ENCODE results near the gene CCDC88A.

Gene CCDC88A

DNA sequence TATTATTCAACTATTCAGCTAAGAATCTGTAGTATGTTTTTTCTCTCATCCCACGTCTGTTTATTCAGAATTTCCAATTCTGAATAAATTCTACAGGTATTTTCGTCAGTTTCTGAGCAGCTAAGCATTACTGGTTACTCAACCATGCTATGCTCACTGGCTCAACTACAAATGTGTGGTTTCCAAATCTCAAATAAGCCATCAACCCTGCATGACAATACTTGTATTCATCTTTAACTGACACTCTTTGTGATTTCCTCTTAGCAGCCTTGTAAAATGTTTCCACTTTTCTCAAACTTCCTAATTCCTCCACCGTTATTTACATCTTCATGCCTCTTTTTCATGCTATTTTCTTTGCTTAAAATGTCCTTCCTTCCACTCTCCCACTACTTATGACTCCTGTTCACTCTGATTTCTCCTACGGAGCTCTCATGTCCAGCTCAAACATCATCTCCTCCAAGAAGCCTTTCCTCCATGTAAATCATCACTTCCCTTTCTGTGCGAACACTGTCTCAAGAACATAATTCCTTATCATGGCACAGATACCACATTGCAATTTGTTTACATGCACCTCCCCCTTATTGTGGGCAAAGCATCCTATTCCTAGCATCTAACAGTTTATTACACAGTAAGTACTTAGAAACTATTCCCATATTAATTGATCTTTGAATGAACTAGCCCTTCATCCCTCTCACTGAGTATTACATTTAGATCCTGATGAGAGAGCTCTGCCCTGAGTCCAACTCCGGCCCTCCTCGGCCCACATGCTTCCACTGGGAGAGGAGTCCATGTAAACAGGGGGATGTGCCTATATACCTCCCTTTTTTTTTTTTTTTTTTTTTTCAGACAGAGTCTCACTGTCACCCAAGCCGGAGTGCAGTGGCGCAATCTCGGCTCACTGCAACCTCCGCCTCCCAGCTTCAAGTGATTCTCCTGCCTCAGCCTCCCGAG lies 10.5 kb downstream of the CCDC88A start:
- no peaks in the 10 kb centered on the region for H3K27me3 ChIP-seq (ENCODE audit: control insufficient read depth, insufficient read depth, low read length, poor library complexity, severe bottlenecking)
- no peak overlapping the region for H3K27ac ChIP-seq (ENCODE audit: insufficient read depth, low read depth, low read length, poor library complexity, severe bottlenecking)
- H3K36me3 ChIP-seq (ENCODE audit: control insufficient read depth, insufficient read depth, low read length) = no peaks in the 10 kb centered on the region

DNA sequence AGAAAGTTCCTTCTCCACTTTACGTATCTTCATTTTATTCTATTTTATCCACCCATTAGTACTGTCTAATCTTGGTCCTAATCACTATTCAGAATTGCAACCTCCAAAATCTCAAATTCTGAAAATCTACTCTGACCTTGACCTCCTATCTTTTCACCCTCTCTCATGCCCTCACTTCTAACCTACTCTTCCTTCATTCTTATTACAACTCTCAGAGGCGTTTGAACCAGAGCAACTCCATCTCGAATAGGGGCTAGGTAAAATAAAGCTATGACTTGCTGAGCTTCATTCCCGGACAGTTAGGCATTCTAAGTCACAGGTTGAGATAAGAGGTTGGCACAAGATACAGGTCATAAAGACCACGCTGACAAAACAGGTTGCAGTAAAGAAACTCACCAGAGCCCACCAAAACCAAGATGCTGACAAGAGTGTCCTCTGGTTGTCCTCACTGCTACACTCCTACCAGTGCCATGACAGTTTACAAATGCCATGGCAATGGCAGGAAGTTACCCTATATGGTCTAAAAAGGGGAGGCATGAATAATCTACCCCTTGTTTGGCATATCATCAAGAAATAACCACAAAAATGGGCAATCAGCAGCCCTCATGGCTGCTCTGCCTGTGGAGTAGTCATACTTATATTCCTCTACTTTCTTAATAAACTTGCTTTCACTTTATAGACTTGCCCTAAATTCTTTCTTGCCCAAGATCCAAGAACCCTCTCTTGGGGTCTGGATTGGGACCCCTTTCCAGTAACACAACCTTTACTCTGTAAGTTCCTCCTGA lies 11.4 kb downstream of the CCDC88A start:
- WGBS, 2 experiments = 83 to 88% methylated on average over 5 of the region's 5 CpGs
- Histone ChIP-seq H3K4me3 (ENCODE audit: insufficient read depth, low read depth, low read length) (no peak overlapping the region), H3K36me3 (ENCODE audit: control insufficient read depth, insufficient read depth, low read length) (no peaks in the 10 kb centered on the region), H3K4me1 (ENCODE audit: control insufficient read depth, insufficient read depth, low read length) (no peaks in the 10 kb centered on the region), H3K27ac (ENCODE audit: insufficient read depth, low read depth, low read length, poor library complexity, severe bottlenecking) (no peak overlapping the region), H3K9me3 (ENCODE audit: control insufficient read depth, low read length) (no peaks in the 10 kb centered on the region), H3K27me3 (ENCODE audit: control insufficient read depth, insufficient read depth, low read length, poor library complexity, severe bottlenecking) (no peaks in the 10 kb centered on the region)

More for the DNA sequence above, 10.5 kb downstream of the CCDC88A start:
- 80 to 83% methylated on average over 12 of the region's 12 CpGs for WGBS, 2 experiments
- Histone ChIP-seq H3K4me1 (ENCODE audit: control insufficient read depth, insufficient read depth, low read length) (no peaks in the 10 kb centered on the region), H3K9me3 (ENCODE audit: control insufficient read depth, low read length) (no peaks in the 10 kb centered on the region), H3K4me3 (ENCODE audit: insufficient read depth, low read depth, low read length) (no peak overlapping the region)

DNA sequence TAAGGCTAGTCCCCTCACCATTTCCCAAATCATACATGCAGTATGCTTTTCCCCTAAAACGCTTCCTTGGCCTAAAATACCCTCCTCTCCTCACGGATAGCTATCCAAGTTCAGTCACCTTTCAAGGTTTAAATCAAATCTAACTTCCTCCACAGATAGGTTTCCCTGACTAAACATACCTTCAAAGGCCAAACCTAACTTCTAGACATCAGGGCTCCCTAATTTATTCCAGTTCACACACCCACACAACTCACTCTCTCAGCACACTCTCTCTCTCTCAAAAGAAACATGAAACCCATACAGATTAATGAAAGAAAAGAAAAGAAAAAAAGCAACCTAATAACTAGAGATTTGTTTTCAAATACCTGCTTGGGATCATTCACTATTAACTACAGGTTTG lies 14.5 kb downstream of the CCDC88A start:
- H3K9me3 ChIP-seq (ENCODE audit: control insufficient read depth, low read length) = no peaks in the 10 kb centered on the region
- H3K4me3 ChIP-seq (ENCODE audit: insufficient read depth, low read depth, low read length) = no peak overlapping the region
- H3K4me1 ChIP-seq (ENCODE audit: control insufficient read depth, insufficient read depth, low read length) = no peaks in the 10 kb centered on the region
- 95 to 96% methylated on average over 2 of the region's 2 CpGs for WGBS, 2 experiments
- H3K27me3 ChIP-seq (ENCODE audit: control insufficient read depth, insufficient read depth, low read length, poor library complexity, severe bottlenecking) = no peaks in the 10 kb centered on the region
- no peak overlapping the region for H3K27ac ChIP-seq (ENCODE audit: insufficient read depth, low read depth, low read length, poor library complexity, severe bottlenecking)
- H3K36me3 ChIP-seq (ENCODE audit: control insufficient read depth, insufficient read depth, low read length) = no peaks in the 10 kb centered on the region

DNA sequence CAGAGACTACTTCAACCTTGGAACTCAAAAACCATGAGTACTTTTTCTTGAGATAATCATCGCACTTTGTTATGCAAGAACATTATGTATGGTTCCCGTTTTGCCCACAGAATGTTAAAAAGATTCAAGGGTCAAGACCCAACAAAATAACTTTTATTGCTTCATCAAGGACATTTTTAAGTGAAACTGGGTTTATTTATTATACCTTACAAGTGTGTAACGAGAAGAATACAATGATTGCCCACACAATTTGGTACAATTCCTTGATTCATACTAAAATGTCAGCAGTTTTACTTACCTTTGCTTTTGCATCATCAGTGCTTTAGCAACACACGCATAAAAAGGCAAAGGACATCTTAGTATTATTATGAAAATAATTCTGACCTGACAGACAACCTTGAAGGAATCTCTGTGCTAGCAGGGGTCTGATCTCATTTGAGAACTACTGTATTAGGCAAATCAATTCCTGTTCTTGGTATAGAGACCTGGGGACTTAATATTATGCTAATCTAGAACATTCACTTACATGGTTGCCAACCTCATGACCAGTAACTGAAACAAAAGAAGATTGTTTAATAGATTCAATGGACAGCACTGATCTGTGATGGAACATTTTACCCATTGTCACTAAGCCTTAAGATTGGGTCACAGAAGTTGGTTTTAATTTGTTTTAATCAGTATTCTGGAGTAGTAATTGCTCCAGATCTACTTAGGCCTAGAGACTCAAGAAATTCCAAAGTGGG lies 16.2 kb downstream of the CCDC88A start:
- Histone ChIP-seq H3K9me3 (ENCODE audit: control insufficient read depth, low read length) (no peaks in the 10 kb centered on the region), H3K27ac (ENCODE audit: insufficient read depth, low read depth, low read length, poor library complexity, severe bottlenecking) (no peak overlapping the region), H3K36me3 (ENCODE audit: control insufficient read depth, insufficient read depth, low read length) (no peaks in the 10 kb centered on the region), H3K4me1 (ENCODE audit: control insufficient read depth, insufficient read depth, low read length) (no peaks in the 10 kb centered on the region), H3K4me3 (ENCODE audit: insufficient read depth, low read depth, low read length) (no peak overlapping the region), H3K27me3 (ENCODE audit: control insufficient read depth, insufficient read depth, low read length, poor library complexity, severe bottlenecking) (no peaks in the 10 kb centered on the region)
- WGBS, 2 experiments = 92 to 96% methylated on average over 3 to 4 of the region's 4 CpGs

DNA sequence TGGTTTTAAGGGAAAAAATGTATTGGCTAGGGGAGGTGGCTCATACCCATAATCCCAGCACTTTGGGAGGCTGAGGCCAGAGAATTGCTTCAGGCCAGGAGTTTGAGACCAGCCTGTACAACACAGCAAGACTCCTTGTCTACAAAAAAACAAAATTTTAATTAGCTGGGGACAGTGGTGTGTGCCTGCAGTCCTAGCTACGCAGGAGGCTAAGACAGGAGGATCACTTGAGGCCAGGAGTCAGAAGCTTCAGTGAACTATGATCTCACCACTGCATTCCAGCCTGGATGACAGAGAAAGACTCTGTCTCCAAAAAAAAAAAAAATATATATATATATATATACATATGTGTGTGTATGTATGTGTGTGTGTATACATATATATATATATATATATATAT lies 18.5 kb downstream of the CCDC88A start:
- no peaks in the 10 kb centered on the region for H3K4me1 ChIP-seq (ENCODE audit: control insufficient read depth, insufficient read depth, low read length)
- no peaks in the 10 kb centered on the region for H3K27me3 ChIP-seq (ENCODE audit: control insufficient read depth, insufficient read depth, low read length, poor library complexity, severe bottlenecking)
- H3K27ac ChIP-seq (ENCODE audit: insufficient read depth, low read depth, low read length, poor library complexity, severe bottlenecking) = no peak overlapping the region
- no peaks in the 10 kb centered on the region for H3K36me3 ChIP-seq (ENCODE audit: control insufficient read depth, insufficient read depth, low read length)
- no peaks in the 10 kb centered on the region for H3K9me3 ChIP-seq (ENCODE audit: control insufficient read depth, low read length)
- WGBS, 2 experiments = 80 to 96% methylated on average over 1 of the region's 1 CpG
- no peak overlapping the region for H3K4me3 ChIP-seq (ENCODE audit: insufficient read depth, low read depth, low read length)

DNA sequence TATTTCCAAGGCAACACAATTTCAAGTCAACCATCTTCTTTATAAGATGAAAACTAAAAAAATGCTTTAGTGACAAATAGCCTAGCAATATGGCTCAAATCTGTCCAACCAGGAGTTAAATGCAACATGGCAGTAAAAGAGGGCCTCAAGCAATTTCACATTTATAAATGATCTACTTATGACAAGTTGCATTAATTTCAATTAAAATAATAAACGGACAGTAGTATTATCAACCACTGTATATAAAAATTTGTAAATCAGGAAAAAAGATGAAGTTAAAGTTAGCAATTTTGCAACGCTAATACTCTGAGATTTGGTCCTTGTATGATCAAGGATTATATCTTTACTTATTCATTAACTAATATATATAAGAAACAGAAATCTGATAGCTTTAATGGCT lies 19.3 kb downstream of the CCDC88A start:
- WGBS, 2 experiments = 100% methylated on average over 1 of the region's 2 CpGs; no CpG with 5 or more reads in 1 of the 2 experiments
- no peaks in the 10 kb centered on the region for H3K27me3 ChIP-seq (ENCODE audit: control insufficient read depth, insufficient read depth, low read length, poor library complexity, severe bottlenecking)
- no peak overlapping the region for H3K27ac ChIP-seq (ENCODE audit: insufficient read depth, low read depth, low read length, poor library complexity, severe bottlenecking)
- H3K4me3 ChIP-seq (ENCODE audit: insufficient read depth, low read depth, low read length) = no peak overlapping the region
- no peaks in the 10 kb centered on the region for H3K4me1 ChIP-seq (ENCODE audit: control insufficient read depth, insufficient read depth, low read length)
- no peaks in the 10 kb centered on the region for H3K9me3 ChIP-seq (ENCODE audit: control insufficient read depth, low read length)
- H3K36me3 ChIP-seq (ENCODE audit: control insufficient read depth, insufficient read depth, low read length) = no peaks in the 10 kb centered on the region

DNA sequence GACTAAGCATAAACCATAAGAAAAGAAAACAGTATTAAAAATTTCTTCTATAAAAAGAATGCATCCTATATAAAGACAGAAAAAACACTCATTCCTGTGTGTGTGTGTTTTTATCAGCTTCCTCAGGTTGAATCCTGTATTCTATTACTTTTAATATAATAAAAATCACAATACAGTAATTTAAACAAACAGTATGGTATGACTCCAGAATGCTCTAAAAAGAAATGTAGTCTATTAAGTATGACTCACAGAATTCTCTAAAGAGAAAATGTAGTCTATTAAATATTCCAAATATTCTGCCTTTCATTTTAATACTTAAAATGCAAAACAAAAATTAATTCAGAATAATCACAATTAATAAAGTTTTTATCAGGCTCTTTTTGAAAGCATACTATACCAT lies 19.8 kb downstream of the CCDC88A start:
- Histone ChIP-seq H3K27me3 (ENCODE audit: control insufficient read depth, insufficient read depth, low read length, poor library complexity, severe bottlenecking) (no peaks in the 10 kb centered on the region), H3K4me1 (ENCODE audit: control insufficient read depth, insufficient read depth, low read length) (no peaks in the 10 kb centered on the region), H3K4me3 (ENCODE audit: insufficient read depth, low read depth, low read length) (no peak overlapping the region), H3K9me3 (ENCODE audit: control insufficient read depth, low read length) (no peaks in the 10 kb centered on the region), H3K27ac (ENCODE audit: insufficient read depth, low read depth, low read length, poor library complexity, severe bottlenecking) (no peak overlapping the region), H3K36me3 (ENCODE audit: control insufficient read depth, insufficient read depth, low read length) (no peaks in the 10 kb centered on the region)

DNA sequence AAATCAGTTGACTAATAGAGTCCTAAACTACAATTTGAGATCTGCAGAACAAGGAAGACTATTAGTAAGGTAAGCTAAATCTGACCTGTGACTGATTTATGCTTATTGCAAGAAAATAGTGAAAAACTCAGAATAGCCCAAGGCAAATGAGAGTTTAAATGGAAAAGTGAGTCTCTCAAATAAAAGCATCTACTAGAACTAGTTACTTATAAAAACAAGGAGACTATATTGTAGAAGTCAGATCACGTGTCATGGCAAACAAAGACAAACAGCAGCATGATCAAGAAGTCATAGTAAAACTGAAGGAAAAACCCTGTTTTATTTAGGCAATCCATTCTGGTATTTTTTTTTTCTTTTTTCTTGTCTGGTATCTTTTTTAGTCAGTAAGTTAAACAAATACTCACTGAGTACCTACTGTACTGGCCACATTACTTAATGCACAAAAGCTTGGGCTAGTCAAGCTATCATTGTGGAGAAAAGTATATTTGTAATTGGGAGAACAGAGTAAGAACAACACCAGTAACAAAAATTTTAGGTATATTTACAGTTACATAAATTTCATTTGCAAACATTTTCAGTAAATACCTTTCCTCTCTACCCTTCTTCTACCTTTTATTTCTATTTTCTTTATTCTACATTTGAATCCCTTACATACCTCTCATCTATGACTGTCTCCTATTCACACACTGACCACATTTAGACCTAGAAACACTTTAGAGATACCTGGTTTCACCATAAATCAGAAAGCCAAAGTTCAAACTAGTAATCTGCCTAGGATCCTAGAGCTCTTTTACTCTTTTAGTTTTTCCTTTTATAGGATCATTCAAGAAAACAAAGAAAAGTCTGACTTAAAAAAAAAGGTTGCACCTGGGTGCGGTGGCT lies 23.7 kb downstream of the CCDC88A start:
- H3K36me3 ChIP-seq (ENCODE audit: control insufficient read depth, insufficient read depth, low read length) = no peaks in the 10 kb centered on the region
- no peak overlapping the region for H3K4me3 ChIP-seq (ENCODE audit: insufficient read depth, low read depth, low read length)
- WGBS, 2 experiments = 94 to 95% methylated on average over 2 of the region's 2 CpGs
- no peaks in the 10 kb centered on the region for H3K9me3 ChIP-seq (ENCODE audit: control insufficient read depth, low read length)
- no peaks in the 10 kb centered on the region for H3K4me1 ChIP-seq (ENCODE audit: control insufficient read depth, insufficient read depth, low read length)
- H3K27ac ChIP-seq (ENCODE audit: insufficient read depth, low read depth, low read length, poor library complexity, severe bottlenecking) = no peak overlapping the region
- H3K27me3 ChIP-seq (ENCODE audit: control insufficient read depth, insufficient read depth, low read length, poor library complexity, severe bottlenecking) = no peaks in the 10 kb centered on the region

DNA sequence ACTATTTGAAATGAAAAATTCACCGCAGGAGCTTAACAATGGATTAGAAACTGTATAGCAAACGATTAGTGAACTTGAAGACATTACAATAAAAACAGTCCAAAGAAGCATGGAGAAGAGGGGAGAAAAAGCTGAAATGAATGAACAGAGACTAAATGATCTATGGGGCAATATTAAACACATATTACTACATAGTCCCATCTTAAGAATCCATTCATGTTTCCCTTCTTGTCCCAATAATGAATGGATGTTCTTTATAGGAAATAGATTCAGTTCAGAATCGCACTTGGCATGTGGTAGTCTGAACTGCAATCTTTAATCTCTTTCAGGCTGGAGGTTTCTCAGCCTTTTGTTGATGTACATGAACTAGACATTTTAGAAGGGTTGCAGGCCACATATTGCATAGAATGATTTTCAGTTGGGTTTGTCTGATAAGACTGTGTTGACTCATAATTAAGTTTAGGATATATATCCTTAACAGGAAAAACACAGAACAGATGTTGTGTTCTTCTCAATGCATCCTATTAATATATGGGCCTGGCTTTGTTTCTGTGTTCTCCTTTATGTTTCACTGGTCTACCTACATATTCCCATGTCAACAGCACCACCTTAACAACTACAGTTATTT lies 27.9 kb downstream of the CCDC88A start:
- Histone ChIP-seq H3K27ac (ENCODE audit: insufficient read depth, low read depth, low read length, poor library complexity, severe bottlenecking) (no peak overlapping the region), H3K4me3 (ENCODE audit: insufficient read depth, low read depth, low read length) (no peak overlapping the region), H3K9me3 (ENCODE audit: control insufficient read depth, low read length) (no peaks in the 10 kb centered on the region), H3K4me1 (ENCODE audit: control insufficient read depth, insufficient read depth, low read length) (no peaks in the 10 kb centered on the region), H3K27me3 (ENCODE audit: control insufficient read depth, insufficient read depth, low read length, poor library complexity, severe bottlenecking) (no peaks in the 10 kb centered on the region), H3K36me3 (ENCODE audit: control insufficient read depth, insufficient read depth, low read length) (no peaks in the 10 kb centered on the region)
- WGBS, 2 experiments = 91 to 96% methylated on average over 3 of the region's 3 CpGs
